Ovary (tissue), 3 donors: ENCODE measurements around the gene LINGO4.

Experiments
- EP300 ChIP-seq: sonication (generic); formaldehyde crosslinking; IDR thresholded peaks from one replicate; pipeline ENCODE4 v1.6.1; 2017; ENCODE audit warnings: antibody characterized with exemption
- POLR2A ChIP-seq: fragments of 450-650 bp; IDR thresholded peaks from one replicate; pipeline ENCODE4 v1.6.1; 2017; ENCODE audit warnings: antibody characterized with exemption, mild to moderate bottlenecking, moderate library complexity
- TF ChIP-seq, protein P1 (sequence below), 3 donors: fragments of 450-650 bp in 2 of 3; fragments of 200-600 bp in 1 of 3; IDR thresholded peaks; one replicate each; pipeline versions ENCODE4 v1.5.1 to v1.8.0; 2016 to 2022; ENCODE audit warnings: antibody characterized with exemption in 3 of 3, mild to moderate bottlenecking in 1 of 3
- donor health status: DM: no; HTN: no; CAD: no.

DNA sequence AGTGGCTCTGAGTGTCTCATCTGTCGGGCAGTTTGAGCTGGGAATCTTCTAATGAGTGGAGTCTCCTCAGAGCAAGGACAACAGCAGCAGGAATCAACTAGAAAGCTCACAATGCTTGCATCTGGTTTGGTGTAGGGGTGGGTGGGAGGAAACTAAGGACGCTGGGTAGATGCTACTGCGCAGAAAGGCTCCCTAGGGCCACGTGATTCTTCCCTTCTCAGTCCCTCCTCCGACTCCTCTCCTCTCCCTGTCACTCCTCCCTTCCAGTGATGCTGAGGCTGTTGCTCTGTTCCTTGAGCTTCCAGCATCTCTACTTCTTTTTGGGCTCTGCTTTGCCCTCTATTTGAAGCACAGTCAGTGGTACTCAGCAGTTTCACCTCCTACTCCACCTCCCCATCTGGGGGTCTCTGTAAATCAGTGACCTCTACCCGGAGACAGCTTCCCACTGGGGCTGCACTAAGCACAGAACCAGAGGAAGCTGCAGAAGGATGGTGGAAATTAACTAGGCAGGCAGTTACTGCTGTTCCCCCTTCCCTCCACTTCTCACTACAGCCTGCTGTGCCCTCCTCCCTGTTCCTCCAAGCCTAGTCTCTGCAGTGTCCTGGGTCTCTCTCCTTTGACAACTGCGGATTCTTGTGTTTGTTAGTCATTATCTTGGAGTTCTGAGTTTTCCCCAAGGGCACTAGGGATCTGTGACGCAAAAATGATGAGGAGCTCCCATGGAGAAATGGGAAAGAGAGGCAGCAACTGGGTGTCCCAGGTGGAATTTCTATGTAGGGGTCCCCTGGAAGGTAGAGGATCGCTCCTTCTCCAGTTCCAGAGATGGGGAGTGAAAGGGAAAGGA, 5.8 kb downstream of the LINGO4 start:
- TF ChIP-seq, protein P1, sequence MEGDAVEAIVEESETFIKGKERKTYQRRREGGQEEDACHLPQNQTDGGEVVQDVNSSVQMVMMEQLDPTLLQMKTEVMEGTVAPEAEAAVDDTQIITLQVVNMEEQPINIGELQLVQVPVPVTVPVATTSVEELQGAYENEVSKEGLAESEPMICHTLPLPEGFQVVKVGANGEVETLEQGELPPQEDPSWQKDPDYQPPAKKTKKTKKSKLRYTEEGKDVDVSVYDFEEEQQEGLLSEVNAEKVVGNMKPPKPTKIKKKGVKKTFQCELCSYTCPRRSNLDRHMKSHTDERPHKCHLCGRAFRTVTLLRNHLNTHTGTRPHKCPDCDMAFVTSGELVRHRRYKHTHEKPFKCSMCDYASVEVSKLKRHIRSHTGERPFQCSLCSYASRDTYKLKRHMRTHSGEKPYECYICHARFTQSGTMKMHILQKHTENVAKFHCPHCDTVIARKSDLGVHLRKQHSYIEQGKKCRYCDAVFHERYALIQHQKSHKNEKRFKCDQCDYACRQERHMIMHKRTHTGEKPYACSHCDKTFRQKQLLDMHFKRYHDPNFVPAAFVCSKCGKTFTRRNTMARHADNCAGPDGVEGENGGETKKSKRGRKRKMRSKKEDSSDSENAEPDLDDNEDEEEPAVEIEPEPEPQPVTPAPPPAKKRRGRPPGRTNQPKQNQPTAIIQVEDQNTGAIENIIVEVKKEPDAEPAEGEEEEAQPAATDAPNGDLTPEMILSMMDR (IDR thresholded peaks at IDR 0.05), result no peak
- TF ChIP-seq POLR2A (no peak), EP300 (no peak)
